Mesothelial cell of epicardium (in vitro differentiated cells): ENCODE data around the gene TBX2. TPM values are rescaled to one million over a fixed set of nuclear protein-coding genes. Genes with fewer than 3 reads are reported as not detected.

ENCODE experiments used
- DNase-seq, 2 experiments: peaks; one replicate each; pipeline ENCODE4 v3.0.0; 2021; ENCODE audit warnings: low spot score in 2 of 2; ENCODE audit not compliant: unreplicated experiment in 2 of 2
- H3K27ac Mint-ChIP-seq: 2 replicates; pipeline ENCODE4 v1.8.0; 2021; ENCODE audit warnings: mixed read lengths
- H3K27me3 Mint-ChIP-seq: 2 replicates; pipeline ENCODE4 v1.8.0; 2021; ENCODE audit warnings: low read depth, mixed read lengths
- H3K36me3 Mint-ChIP-seq: 2 replicates; pipeline ENCODE4 v1.8.0; 2021; ENCODE audit warnings: mixed read lengths
- H3K4me1 Mint-ChIP-seq: 2 replicates; pipeline ENCODE4 v1.8.0; 2021; ENCODE audit warnings: mixed read lengths
- H3K4me3 Mint-ChIP-seq: 2 replicates; pipeline ENCODE4 v1.8.0; 2021; ENCODE audit warnings: mild to moderate bottlenecking, moderate library complexity, mixed read lengths
- H3K9me3 Mint-ChIP-seq: 2 replicates; pipeline ENCODE4 v1.8.0; 2021; ENCODE audit warnings: mixed read lengths
- CTCF ChIP-seq: fragments of 200-600 bp; sonication (generic); IDR thresholded peaks from one replicate; pipeline ENCODE4 v1.5.0; 2021; ENCODE audit warnings: antibody characterized with exemption; ENCODE audit not compliant: unreplicated experiment
- total RNA-seq: library from RNA; stranded (reverse); gene quantifications from 3 replicates; pipeline ENCODE4 v1.2.1, GENCODE V29; 2021

Gene TBX2
- total RNA-seq, 1 donor from 2014 or later: 176 TPM

GRCh38 chr17:61401389-61402072, 1.9 kb downstream of the TBX2 start:
- Mint-ChIP-seq H3K36me3 (peaks cover 29% of the 10 kb centered on the region), H3K9me3 (no peaks in the 10 kb centered on the region), H3K27me3 (peaks cover 3% of the 10 kb centered on the region), H3K27ac (peak overlapping the region; percentile 95), H3K4me1 (peaks cover 40% of the 10 kb centered on the region), H3K4me3 (peak overlapping the region; percentile 86)
- no peak for TF ChIP-seq CTCF
- DNase-seq: no peak

- Mint-ChIP-seq H3K36me3 (peaks cover 32% of the 10 kb centered on the region), H3K27ac (peak overlapping the region; percentile 95), H3K27me3 (peaks cover 3% of the 10 kb centered on the region), H3K9me3 (no peaks in the 10 kb centered on the region), H3K4me3 (peak overlapping the region; percentile 86), H3K4me1 (peaks cover 45% of the 10 kb centered on the region)
- TF ChIP-seq CTCF: no peak
- no peak for DNase-seq
Observed at GRCh38 chr17:61402073-61402541, 2.5 kb downstream of the TBX2 start.

- Mint-ChIP-seq H3K4me3 (peak overlapping the region; percentile 86), H3K9me3 (no peaks in the 10 kb centered on the region), H3K27ac (peak overlapping the region; percentile 92), H3K4me1 (peaks cover 53% of the 10 kb centered on the region), H3K36me3 (peaks cover 40% of the 10 kb centered on the region), H3K27me3 (peaks cover 3% of the 10 kb centered on the region)
- peak in 1 of 2 experiments; percentile 68 for DNase-seq
- TF ChIP-seq CTCF: no peak
Observed at GRCh38 chr17:61402978-61403800, 3.5 kb downstream of the TBX2 start.

DNA sequence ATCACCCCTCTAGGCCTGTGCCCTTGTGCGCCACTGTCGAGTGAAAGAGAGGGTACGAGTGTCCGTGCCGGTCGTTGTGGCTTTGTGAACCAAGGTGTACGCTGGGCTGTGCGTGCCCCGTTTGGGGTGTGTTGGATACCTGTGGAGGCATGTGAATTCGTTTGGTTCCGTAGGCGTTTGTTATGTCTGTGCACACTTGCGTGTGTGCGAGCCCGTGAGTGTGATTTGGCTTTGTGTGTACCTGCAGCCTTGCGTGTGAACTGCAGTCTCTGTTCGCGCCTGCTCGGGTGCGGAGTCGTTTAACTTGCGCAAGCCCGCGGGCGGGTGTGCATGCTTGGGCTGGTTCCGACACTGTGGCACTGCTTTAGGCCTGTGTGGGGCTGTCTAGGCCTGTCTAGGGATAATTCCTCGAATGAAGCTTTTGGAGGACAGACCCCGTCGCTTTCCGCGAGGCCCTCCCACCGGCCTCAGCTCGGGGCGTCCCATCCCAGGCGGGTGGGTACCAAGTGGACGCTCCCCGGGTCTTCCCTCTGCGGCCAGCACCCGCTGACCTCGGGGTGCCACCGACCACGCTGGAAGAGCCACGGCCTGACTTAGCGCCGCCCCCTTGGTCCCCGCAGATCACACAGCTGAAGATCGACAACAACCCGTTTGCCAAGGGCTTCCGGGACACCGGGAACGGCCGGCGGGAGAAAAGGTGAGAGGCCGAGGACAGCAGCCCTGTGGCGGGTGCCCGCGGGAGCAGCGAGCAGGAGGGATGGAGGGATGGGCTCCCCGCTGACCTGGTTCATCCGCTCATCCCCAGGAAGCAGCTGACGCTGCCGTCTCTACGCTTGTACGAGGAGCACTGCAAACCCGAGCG, 4.4 kb downstream of the TBX2 start:
- peak overlapping the region; percentile 86 for H3K4me3 Mint-ChIP-seq
- peaks cover 59% of the 10 kb centered on the region for H3K4me1 Mint-ChIP-seq
- no peaks in the 10 kb centered on the region for H3K9me3 Mint-ChIP-seq

More for the DNA sequence above, 4.4 kb downstream of the TBX2 start:
- H3K27ac Mint-ChIP-seq: peak overlapping the region; percentile 92
- H3K27me3 Mint-ChIP-seq: peaks cover 3% of the 10 kb centered on the region
- no peak for TF ChIP-seq CTCF
- no peak for DNase-seq
- H3K36me3 Mint-ChIP-seq: peaks cover 40% of the 10 kb centered on the region
